ENCODE data around the gene BUB1B.

BUB1B gene

DNA sequence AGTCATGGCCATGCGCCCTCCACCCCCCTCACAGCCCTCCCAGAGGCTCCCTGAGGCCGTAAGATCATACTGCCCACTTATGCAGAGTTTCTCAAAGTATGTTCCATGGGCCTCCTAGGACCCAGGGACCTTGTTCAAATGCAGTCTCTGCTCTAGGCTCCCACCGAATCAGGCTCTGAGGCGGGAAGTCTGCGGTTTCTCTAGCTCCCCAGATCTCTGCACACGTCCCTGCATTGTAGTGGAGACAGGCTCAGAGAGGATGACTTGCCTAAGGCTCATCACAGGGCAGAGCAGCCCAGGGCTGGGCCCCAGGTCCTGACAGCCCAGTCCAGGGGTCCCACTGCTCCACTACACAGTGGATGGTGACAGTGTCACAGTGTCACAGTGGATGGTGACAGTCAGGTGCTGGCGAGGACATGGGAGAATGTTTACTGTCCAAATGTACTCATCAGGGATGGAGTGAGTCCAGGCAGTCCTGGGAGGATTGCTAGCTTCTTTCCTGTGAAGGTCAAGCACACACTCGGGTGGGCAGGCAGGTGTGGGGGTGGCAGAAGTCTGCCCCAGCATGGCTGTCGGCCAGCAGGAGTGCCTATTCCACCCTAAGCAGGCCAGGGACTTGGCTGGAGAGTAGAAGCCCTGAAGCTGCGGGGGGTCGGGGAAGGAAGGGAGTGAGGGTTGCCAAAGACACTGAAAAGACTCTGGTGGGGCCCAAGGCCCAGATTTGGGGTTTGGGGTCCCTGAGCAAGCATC lies 109.6 kb downstream of the BUB1B start:
- FAIRE-seq (no peak), DNase-seq (ENCODE audit: insufficient read length, low spot score) (no peak)
- TF ChIP-seq, protein P1, sequence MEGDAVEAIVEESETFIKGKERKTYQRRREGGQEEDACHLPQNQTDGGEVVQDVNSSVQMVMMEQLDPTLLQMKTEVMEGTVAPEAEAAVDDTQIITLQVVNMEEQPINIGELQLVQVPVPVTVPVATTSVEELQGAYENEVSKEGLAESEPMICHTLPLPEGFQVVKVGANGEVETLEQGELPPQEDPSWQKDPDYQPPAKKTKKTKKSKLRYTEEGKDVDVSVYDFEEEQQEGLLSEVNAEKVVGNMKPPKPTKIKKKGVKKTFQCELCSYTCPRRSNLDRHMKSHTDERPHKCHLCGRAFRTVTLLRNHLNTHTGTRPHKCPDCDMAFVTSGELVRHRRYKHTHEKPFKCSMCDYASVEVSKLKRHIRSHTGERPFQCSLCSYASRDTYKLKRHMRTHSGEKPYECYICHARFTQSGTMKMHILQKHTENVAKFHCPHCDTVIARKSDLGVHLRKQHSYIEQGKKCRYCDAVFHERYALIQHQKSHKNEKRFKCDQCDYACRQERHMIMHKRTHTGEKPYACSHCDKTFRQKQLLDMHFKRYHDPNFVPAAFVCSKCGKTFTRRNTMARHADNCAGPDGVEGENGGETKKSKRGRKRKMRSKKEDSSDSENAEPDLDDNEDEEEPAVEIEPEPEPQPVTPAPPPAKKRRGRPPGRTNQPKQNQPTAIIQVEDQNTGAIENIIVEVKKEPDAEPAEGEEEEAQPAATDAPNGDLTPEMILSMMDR (IDR thresholded peaks at IDR 0.05; ENCODE audit: insufficient read depth, missing control alignments): no peak
